HG03575 (cell line): ENCODE results near the gene SUMF1.

ENCODE experiments used
- ATAC-seq: cut with Tn5 transposase; IDR thresholded peaks from one replicate; pipeline ENCODE4 v1.9.1; 2021; ENCODE audit not compliant: unreplicated experiment, insufficient number of reproducible peaks, low FRiP score; ENCODE audit errors: extremely low read depth

SUMF1 gene

GRCh38 chr3:4425055-4425454 lies 42.0 kb downstream of the SUMF1 start:
- no peak for ATAC-seq

GRCh38 chr3:4421121-4421520 lies 45.9 kb downstream of the SUMF1 start:
- peak; percentile 66 for ATAC-seq

GRCh38 chr3:4419920-4420319 lies 47.1 kb downstream of the SUMF1 start:
- no peak for ATAC-seq

- no peak for ATAC-seq
These were observed 47.7 kb downstream of the SUMF1 start for GRCh38 chr3:4419386-4419785.

- no peak for ATAC-seq
These were observed 48.9 kb downstream of the SUMF1 start for GRCh38 chr3:4418156-4418555.

GRCh38 chr3:4417449-4417848 lies 49.6 kb downstream of the SUMF1 start:
- ATAC-seq = no peak

- no peak for ATAC-seq
These were observed 50.1 kb downstream of the SUMF1 start for GRCh38 chr3:4416961-4417360.

- ATAC-seq = no peak
These were observed 50.6 kb downstream of the SUMF1 start for GRCh38 chr3:4416427-4416945.

GRCh38 chr3:4413467-4413866 lies 53.6 kb downstream of the SUMF1 start:
- no peak for ATAC-seq

- ATAC-seq = no peak
These were observed 55.2 kb downstream of the SUMF1 start for GRCh38 chr3:4411833-4412232.

- ATAC-seq = no peak
These were observed 55.8 kb downstream of the SUMF1 start for GRCh38 chr3:4411236-4411635.

- ATAC-seq = no peak
These were observed 56.5 kb downstream of the SUMF1 start for GRCh38 chr3:4410606-4411005.

- ATAC-seq = no peak
These were observed 57.0 kb downstream of the SUMF1 start for GRCh38 chr3:4409971-4410573.

GRCh38 chr3:4409415-4409814 lies 57.7 kb downstream of the SUMF1 start:
- ATAC-seq = no peak

- ATAC-seq = no peak
These were observed 58.1 kb downstream of the SUMF1 start for GRCh38 chr3:4408958-4409357.

- ATAC-seq = no peak
These were observed 59.1 kb downstream of the SUMF1 start for GRCh38 chr3:4407941-4408340.

- ATAC-seq = peak; percentile 31
These were observed 60.1 kb downstream of the SUMF1 start for GRCh38 chr3:4406746-4407568.

- ATAC-seq = no peak
These were observed 62.2 kb downstream of the SUMF1 start for GRCh38 chr3:4404881-4405280.

GRCh38 chr3:4401441-4401840 lies 65.6 kb downstream of the SUMF1 start:
- no peak for ATAC-seq

- no peak for ATAC-seq
These were observed 67.6 kb downstream of the SUMF1 start for GRCh38 chr3:4399476-4399875.

GRCh38 chr3:4398941-4399245 lies 68.2 kb downstream of the SUMF1 start:
- ATAC-seq = no peak
